Activated effector memory CD4-positive, alpha-beta T cell treated with anti-CD3 and anti-CD28 coated beads, Interleukin-2, amount 50 U/mL, for 16 hours (primary cell): Measurements from ENCODE around the gene PKN1.
"Not testable (repeated sequence)": the region's sequence is repeated elsewhere in the genome, so short reads cannot be mapped to it uniquely, and the experiment has no call there.

Experiments
- DNase-seq: peaks from one replicate; pipeline ENCODE4 v3.0.0-alpha.2; 2020

PKN1 gene

GRCh38 chr19:14492756-14493337 lies 59.7 kb downstream of the PKN1 start:
- DNase-seq = no peak

GRCh38 chr19:14494411-14494810 lies 61.3 kb downstream of the PKN1 start:
- DNase-seq = no peak

GRCh38 chr19:14494910-14495671 lies 62.0 kb downstream of the PKN1 start:
- DNase-seq = no peak

GRCh38 chr19:14495672-14496028 lies 62.5 kb downstream of the PKN1 start:
- DNase-seq = no peak

GRCh38 chr19:14496029-14496833 lies 63.1 kb downstream of the PKN1 start, which contains the start of gene GIPC1:
Gene GIPC1 (minus strand): TSS chr19:14496127. CDS start chr19:14482976, 13,151 bp downstream.
- DNase-seq = peak; percentile 94

- no peak for DNase-seq
Measured at GRCh38 chr19:14496834-14497227, 63.7 kb downstream of the PKN1 start.

- DNase-seq = no peak
Measured at GRCh38 chr19:14497228-14497921, 64.3 kb downstream of the PKN1 start.

- no peak for DNase-seq
Measured at GRCh38 chr19:14502334-14503092, 69.4 kb downstream of the PKN1 start.

- no peak for DNase-seq
Measured at GRCh38 chr19:14503285-14503684, 70.2 kb downstream of the PKN1 start.

GRCh38 chr19:14504575-14504974 lies 71.5 kb downstream of the PKN1 start:
- not testable (repeated sequence) for DNase-seq

GRCh38 chr19:14505488-14506239 lies 72.6 kb downstream of the PKN1 start:
- peak; percentile 88 for DNase-seq

GRCh38 chr19:14507704-14508542 lies 74.8 kb downstream of the PKN1 start:
- DNase-seq = no peak

- DNase-seq = no peak
Measured at GRCh38 chr19:14510311-14511228, 77.5 kb downstream of the PKN1 start.

GRCh38 chr19:14511229-14511593 lies 78.1 kb downstream of the PKN1 start:
- no peak for DNase-seq

- DNase-seq = no peak
Measured at GRCh38 chr19:14512406-14512961, 79.4 kb downstream of the PKN1 start.

GRCh38 chr19:14514215-14514863 lies 81.2 kb downstream of the PKN1 start:
- DNase-seq = no peak

- DNase-seq = no peak
Measured at GRCh38 chr19:14515501-14516047, 82.5 kb downstream of the PKN1 start.

- DNase-seq = peak; percentile 71
Measured at GRCh38 chr19:14516048-14516534, 83.0 kb downstream of the PKN1 start.
